Measurements from ENCODE around the gene LRR1. TPM values are rescaled to one million over a fixed set of nuclear protein-coding genes. Genes with fewer than 3 reads are reported as not detected.
A peak's percentile ranks its signal among the peaks of the same experiment; 100 is the strongest.

LRR1 gene
- 1 to 10 TPM; 5.2 to 8.9 (median 6.9) TPM for total RNA-seq

- 0% methylated on average over 53 of the region's 77 CpGs; no CpG with 5 or more reads in 1 of the 2 donors for WGBS, 2 donors
- H3K4me1 ChIP-seq, result peaks cover 4 to 6% of the 10 kb centered on the region in 2 donors
- no peaks in the 10 kb centered on the region for H3K36me3 ChIP-seq
- H3K27me3 ChIP-seq, result no peaks in the 10 kb centered on the region
- H3K4me3 ChIP-seq (replicated peaks in 1 of 3), result peak within 1 kb of the TSS; percentile 47 to 67 (median 65)
- peak in 1 of 2 donors; percentile 76 for TF ChIP-seq POLR2A (IDR thresholded peaks at IDR 0.05)
- peak in 1 of 6 experiments; percentile 13 for TF ChIP-seq CTCF (IDR thresholded peaks at IDR 0.05)
- intact Hi-C loops (cut with DNase I), result no loop called here
- no peaks in the 10 kb centered on the region for H3K9me3 ChIP-seq
- peak within 1 kb of the TSS; percentile 86 to 93 (median 92) for H3K27ac ChIP-seq
- DNase-seq, result peak; percentile 84 to 88
These were observed at the start of gene LRR1 for GRCh38 chr14:49598485-49599300. TSS of gene LRR1 (plus strand) at chr14:49598940. CDS start at chr14:49599021, 81 bp downstream.

GRCh38 chr14:49549446-49549845, 49.3 kb upstream of the LRR1 start:
- no peak for TF ChIP-seq CTCF (IDR thresholded peaks at IDR 0.05)
- no peak for TF ChIP-seq POLR2A (IDR thresholded peaks at IDR 0.05)
- Histone ChIP-seq H3K36me3 (no peaks in the 10 kb centered on the region), H3K4me1 (no peaks in the 10 kb centered on the region), H3K4me3 (replicated peaks in 1 of 3) (no peak overlapping the region), H3K27ac (no peak overlapping the region), H3K27me3 (no peaks in the 10 kb centered on the region), H3K9me3 (no peaks in the 10 kb centered on the region)
- intact Hi-C loops (cut with DNase I), result no loop called here
- no peak for DNase-seq
- WGBS, 2 donors, result 62 to 73% methylated on average over 1 of the region's 1 CpG

GRCh38 chr14:49549881-49550280, 48.9 kb upstream of the LRR1 start:
- 68 to 72% methylated on average over 4 of the region's 4 CpGs for WGBS, 2 donors
- Histone ChIP-seq H3K27me3 (no peaks in the 10 kb centered on the region), H3K4me3 (replicated peaks in 1 of 3) (no peak overlapping the region), H3K27ac (no peak overlapping the region), H3K36me3 (no peaks in the 10 kb centered on the region), H3K9me3 (no peaks in the 10 kb centered on the region), H3K4me1 (no peaks in the 10 kb centered on the region)
- intact Hi-C loops (cut with DNase I), result no loop called here
- TF ChIP-seq CTCF (IDR thresholded peaks at IDR 0.05) (no peak), POLR2A (IDR thresholded peaks at IDR 0.05) (no peak)
- no peak for DNase-seq

GRCh38 chr14:49550286-49551184, 48.2 kb upstream of the LRR1 start:
- DNase-seq, result no peak
- Histone ChIP-seq H3K27me3 (no peaks in the 10 kb centered on the region), H3K4me3 (replicated peaks in 1 of 3) (no peak overlapping the region), H3K9me3 (no peaks in the 10 kb centered on the region), H3K27ac (no peak overlapping the region), H3K36me3 (no peaks in the 10 kb centered on the region), H3K4me1 (no peaks in the 10 kb centered on the region)
- TF ChIP-seq CTCF (IDR thresholded peaks at IDR 0.05) (peak in 1 of 6 experiments; percentile 10), POLR2A (IDR thresholded peaks at IDR 0.05) (no peak)
- 70 to 75% methylated on average over 5 of the region's 5 CpGs for WGBS, 2 donors
- intact Hi-C loops (cut with DNase I), result no loop called here

Measured in thyroid gland (tissue), 4 donors.